Measurements from ENCODE around the gene SPACA7.

The SPACA7 gene

DNA sequence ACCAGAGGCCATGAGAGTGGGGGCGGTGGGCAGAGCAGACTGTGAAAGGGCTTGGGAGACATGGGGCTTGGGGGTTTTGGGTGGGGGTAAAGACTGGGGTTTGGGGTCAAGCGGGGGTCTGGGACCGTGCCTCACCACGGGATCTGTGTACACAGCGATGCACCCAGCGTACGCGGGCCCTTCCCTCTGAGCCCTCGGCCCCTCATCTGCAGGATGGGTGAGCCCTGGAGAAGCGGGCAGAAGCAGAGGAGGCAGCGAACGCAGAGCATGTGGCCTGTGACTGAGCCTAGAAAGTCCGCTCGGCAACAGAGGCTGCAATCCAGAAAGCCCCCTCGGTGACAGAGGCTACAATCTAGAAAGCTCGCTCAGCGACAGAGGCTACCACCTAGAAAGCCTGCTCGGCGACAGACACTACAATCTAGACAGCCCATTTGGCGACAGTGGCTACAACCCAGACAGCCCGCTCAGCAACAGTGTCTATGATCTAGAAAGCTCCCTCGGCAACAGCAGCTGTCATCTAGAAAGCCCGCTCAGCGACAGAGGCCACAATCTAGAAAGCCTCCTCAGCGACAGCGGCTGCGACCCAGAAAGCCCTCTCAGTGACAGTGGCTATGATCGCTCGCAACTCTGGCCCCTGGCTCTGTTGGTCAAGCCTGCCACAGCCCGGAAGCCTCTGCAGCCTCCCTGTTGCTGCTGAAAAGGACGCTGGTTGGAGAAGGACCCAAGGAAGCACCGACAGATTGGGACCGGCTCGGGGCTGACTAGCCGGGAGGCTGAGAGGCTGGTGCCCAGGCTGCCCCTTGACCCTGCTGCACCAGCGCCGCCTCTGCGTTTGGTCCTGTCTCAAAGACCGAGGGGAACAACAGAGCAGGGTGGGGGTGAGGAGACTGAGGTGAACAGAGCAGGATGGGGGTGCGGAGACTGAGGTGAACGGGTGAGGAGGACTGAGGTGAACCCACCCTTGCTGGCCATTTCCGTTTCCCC lies 68.6 kb downstream of the SPACA7 start:
- DNase-seq (ENCODE audit: extremely low spot score, insufficient read length, low read depth) (no peak), FAIRE-seq (no peak)

DNA sequence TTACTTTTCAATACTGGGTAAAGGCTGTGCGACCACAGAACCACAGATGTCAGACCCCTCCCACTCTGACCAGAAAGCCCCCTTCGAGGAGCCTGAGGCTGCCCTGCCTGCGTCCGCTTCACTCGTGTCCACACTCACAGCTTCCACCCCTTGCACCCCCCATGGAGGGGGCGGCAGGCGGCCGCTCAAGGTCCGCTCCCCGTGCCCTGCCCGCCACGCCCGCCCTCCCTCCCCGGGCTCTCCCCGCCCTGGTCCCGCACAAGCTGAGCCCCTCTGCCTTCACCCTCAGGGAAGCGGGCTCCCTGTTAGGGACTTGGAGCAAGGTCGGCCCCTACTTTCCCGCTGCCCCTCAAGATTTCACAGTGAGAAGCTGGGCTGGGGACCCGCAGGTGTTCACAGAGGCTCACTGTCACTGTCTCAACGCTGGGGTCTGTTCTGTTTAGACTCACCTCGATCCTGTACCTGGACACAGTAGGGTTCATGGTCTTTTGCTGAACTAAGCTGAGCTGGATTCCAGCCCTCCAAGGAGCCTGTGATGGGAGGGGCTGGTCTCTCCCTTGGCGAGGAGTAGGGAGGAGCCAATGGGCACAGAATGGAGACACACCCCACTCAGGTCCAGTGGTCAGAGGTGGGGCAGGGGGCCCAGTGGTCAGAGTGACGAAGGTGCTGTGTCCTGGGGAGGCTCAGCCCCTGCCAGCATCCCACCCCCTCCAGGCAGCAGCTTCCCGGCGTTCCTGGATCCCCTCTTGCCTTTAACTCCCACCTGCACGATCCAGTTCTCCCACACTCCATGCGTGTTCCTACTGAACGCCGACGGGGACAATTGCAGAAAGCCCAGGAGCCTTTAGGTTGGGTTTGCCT lies 69.5 kb downstream of the SPACA7 start:
- no peak for DNase-seq (ENCODE audit: extremely low spot score, insufficient read length, low read depth)
- FAIRE-seq, result no peak

DNA sequence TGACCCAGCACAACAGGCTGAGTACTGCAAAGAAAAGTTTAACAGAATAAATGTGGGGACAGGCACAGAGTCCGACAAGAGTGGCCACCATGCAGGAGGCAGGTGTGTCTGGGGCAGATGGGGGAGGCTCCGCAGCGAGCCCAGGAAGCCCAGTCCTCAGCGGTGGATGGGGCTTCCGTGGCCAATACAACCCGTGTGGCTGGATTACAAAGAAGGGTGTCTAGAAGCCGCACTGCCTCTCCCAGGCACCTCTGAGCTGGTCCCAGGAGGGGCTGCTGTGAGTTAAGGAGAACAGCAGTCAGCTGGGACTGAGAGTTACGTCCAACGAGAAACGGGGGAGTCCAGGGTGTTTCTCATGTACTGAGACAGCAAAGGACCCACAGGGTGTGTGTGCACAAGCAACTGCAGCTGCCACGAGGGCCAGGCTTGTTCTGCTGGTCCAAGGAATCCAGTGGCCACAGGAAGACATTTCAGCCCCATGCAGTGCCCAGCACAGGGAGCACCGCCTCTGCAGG lies 70.2 kb downstream of the SPACA7 start:
- DNase-seq (ENCODE audit: extremely low spot score, insufficient read length, low read depth), result no peak
- no peak for FAIRE-seq

DNA sequence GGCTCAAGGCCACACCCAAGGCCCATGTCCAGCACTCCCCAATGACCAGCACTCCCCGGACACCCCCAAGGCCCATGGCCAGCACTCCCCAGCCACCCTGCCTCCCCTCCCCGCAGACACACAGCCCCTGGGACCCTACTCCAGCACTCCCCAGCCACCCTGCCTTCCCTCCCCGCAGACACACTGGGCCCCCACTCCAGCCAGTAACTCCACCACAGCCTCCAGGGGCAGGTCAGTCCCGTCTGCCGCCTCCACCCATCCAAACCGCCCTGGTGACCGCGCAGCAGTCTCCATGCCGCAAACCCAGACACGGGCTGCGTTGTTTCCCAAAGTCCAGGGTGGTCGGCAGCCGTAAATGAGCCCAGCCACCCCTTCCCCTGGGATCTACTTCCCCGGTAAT lies 70.7 kb downstream of the SPACA7 start:
- DNase-seq (ENCODE audit: extremely low spot score, insufficient read length, low read depth) (no peak), FAIRE-seq (no peak)

DNA sequence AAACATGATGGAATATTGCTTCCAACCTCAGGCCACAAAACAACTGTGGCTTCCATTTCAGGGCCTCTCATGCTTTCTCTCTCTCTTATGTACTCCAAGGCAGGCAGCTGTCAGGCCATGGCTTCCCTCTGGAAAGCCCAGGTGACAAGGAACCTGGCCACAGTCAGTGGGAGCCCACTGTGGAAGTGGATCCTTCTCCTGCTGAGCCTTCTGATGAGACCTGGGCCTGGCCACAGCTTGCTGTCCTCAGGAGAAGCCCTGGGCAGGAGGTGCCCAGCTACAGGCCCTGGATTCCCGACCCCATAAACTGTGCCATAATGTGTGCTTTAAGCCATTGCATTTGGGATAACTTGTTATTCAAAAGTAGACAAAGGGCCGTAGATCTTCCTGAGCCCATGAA lies 71.2 kb downstream of the SPACA7 start:
- no peak for FAIRE-seq

DNA sequence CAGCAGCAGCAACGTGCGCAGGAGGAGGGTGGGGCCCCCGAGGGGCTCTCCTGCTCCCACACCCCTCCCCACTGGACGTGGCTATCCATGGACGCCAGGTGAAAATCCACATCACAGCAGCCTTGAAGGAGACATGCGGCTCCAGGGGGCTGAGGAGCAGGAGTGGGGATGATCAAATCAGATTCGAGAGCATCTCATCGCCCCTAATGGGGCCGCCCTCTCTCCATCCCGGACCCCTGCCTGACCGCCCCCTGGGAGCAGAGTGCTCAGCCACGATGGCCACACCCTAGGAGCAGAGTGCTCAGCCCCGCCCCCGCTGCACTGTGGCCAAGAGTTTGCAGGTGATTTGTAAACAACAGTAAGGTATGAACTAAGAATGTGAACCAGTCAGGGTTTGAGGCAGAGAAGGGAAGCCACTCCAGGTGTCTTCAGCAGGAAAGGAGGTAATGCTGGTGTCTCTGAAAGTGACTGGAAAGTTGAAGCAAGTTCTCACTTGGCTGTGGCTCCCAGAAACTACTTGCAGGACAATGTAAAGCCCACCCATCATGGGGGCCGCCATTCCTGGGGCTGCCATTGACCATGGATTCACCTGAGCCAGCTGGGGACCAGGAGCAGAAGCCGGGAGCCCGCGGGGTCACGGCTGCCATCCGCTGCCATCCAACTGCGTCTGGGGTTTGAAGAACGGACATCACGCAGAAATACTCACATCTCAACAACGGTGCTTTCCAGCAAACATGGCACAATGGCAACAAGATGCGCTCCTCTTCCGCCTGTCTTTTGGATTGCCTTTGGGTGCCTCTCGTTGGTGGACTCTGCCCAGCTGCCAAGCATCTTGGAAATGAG lies 71.8 kb downstream of the SPACA7 start:
- FAIRE-seq, result no peak
- DNase-seq (ENCODE audit: extremely low spot score, insufficient read length, low read depth), result no peak

More for the DNA sequence above, 71.2 kb downstream of the SPACA7 start:
- no peak for DNase-seq (ENCODE audit: extremely low spot score, insufficient read length, low read depth)

DNA sequence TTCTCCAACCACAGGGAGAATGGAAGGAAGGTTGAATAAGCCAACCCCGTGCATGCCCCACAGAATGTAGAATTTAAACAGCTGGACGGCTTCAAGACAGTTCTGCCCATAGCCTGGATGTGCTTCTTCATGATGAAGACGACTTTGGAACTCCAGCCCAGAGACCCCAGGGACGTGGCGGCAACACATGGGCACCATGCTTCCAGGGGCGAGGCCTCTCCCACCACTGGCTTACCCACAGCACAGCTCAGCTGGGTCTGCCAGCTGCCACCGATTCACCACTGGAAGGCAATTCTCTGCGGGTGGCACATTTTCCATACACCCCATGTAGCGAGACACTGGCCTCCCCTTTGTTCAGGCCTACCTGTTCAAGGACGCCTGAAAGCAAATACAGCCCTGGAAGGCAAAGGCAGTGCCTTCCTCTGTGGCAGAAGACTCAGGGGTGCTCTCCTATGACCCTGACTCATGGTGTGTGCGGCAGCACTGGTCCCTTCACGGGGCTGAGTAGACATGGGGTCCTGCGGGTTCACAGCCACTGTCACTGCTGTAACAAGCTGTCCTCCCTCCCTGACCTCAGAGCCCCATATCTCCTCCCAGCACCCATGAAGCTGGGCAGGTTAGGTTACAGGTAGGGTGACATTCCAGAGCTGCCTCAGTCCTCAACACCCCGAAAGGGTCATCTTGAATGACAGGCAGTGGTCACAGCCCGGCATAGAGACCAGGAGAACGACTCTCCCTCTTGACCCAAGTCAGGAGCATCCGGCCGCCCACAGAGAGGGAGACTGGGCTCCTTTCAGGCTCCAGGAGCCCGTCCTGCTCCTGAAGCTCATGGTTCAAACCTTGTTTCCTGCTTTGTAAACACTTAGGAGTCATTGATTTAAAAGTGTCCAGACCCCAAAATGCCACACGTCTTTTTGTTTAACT lies 72.7 kb downstream of the SPACA7 start:
- DNase-seq (ENCODE audit: extremely low spot score, insufficient read length, low read depth), result no peak
- no peak for FAIRE-seq

DNA sequence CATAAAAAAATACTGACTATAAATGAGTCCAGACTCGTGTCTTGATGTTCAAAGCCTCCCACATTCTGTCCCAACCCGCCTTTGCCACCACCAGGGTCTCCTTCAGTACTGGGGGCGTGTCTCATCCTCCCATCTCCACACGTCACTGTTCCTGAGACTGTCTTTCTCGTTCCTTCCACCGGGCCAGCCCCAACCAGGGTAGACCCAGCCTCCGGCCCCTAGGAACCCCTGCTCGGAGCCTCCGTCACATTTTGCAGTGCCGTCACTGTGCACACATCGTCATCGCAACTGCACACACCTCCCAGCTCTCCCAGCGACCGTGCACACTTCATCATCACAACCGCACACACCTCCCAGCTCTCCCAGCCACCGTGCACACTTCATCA lies 73.4 kb downstream of the SPACA7 start:
- DNase-seq (ENCODE audit: extremely low spot score, insufficient read length, low read depth) (no peak), FAIRE-seq (no peak)

DNA sequence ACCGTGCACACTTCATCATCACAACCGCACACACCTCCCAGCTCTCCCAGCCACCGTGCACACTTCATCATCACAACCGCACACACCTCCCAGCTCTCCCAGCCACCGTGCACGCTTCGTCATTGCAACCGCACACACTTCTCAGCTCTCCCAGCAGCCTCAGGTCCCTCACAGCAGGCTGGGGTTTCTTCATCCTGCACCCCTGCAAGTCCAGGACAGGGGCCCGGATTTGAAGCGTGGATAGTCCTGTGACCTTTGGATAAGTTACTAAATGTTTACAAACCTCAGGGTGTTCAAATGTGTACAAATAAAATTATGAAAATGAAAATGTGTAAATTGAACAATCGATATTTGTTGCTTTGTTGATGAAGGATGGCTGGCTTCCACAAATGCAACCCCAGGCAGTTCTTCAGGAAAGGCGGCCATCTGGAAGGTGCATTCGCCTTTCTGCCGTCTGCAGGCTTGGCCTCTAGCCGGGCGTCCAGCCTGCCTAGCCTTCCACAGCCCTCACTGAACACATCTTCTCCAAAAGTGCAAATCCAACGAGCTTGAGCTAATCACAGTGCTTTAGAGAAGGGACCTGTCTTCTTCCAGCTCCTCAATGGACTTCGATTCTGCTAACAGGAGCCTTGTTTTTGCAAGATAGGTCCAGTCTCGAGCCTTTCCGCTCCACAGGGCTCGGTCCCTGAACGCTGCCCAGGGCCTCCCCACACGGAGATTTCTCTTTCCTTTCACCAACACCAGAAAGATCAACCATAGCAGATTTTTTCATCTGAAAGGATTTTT lies 74.2 kb downstream of the SPACA7 start:
- DNase-seq (ENCODE audit: extremely low spot score, insufficient read length, low read depth) (no peak), FAIRE-seq (no peak)

DNA sequence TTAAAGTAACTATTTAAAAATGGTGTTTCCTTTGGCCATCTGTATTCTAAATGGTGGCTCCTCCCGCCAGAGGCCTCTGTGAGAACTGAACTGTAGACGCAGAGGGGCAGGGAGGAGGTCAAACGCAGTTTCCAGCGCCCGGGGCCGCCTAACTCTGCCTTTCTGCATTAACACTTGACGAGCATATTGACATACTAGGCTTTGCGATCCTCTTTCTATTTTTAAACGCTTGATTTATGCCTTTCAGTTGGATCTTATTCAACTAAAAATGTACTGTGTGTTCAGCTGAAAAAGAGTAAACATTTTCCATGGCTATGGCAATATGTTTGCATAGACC lies 74.7 kb downstream of the SPACA7 start:
- DNase-seq (ENCODE audit: extremely low spot score, insufficient read length, low read depth) (no peak), FAIRE-seq (no peak)

DNA sequence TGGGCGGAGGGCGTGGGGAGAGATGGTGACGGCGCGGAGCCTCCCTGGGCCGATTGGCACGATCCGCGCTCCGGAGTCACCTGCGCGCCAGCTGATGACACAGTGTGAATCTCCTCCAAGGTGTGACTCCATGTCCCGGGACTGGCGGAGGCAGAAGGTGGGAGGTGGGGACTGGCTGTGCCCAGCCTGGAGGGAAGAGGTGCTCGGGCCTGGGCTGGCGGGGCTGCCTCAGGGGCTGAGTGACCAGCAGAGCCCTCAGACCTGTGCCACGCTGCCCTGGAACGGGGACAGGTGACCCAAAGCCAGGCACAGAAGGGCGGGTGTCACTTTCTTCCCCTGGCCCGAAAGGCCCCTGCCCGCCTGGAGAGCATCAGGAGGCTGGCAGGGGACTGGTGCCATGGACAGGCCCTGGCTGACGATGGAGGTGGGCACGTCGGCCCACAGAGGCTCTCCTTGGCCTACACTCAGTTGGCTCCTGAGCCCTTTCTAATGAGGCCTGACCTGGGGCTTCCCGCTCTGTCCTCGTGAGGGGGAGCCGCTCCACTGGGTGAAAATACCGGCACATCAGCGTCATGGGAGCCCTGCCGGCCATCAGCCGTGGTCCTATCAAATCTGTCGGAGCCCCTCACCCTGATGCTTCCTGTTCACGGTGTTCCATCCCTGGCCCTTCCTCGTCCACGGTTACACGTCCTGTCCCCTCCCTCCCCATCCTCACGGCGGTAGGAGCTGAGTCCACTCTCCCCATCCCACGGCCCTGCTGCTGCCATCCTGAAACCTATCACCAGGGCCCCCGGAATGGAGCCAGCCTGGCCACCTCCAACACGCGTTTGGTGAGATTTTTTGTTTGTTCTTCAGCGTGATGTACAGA lies 75.6 kb downstream of the SPACA7 start:
- DNase-seq (ENCODE audit: extremely low spot score, insufficient read length, low read depth), result no peak
- FAIRE-seq, result no peak

DNA sequence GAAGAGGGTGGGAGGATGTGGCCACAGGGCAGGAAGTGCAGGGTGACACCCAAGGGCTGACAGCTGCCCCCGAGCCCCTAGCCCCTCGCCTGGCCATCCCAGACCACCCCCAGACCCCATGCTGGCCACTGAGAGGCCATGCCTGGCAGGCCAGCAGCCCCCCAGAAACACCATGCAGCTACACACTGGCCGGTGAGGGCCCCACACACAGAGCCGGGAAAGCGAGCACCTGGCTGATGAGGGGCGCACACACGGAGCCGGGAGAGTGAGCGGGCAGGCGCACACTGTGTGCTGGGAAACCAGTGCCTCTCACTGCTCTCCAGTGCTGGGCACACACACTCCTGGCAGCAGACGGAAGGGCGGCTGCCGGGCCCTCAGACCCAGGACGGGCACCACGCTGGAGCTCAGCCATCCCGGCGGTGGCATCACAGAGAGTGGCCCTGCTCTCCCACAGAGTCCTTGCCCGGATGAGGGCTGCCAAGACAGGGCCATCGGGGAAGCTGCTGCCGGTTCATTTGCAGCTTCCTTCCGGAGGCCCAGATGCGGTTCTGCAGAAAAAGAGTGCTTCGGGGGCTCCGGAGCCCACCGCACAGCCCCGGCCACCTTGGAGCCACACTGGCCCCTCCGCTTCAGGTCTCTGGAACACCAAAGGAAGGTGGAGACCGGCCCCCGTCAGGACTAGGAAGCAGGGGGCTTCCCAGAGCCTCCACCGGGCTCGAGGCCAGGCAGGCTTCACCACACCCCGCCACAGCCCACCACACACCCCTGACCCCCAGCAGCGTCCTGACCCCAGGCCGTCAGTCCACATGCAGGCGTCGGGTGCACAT lies 76.4 kb downstream of the SPACA7 start:
- FAIRE-seq (no peak), DNase-seq (ENCODE audit: extremely low spot score, insufficient read length, low read depth) (no peak)

DNA sequence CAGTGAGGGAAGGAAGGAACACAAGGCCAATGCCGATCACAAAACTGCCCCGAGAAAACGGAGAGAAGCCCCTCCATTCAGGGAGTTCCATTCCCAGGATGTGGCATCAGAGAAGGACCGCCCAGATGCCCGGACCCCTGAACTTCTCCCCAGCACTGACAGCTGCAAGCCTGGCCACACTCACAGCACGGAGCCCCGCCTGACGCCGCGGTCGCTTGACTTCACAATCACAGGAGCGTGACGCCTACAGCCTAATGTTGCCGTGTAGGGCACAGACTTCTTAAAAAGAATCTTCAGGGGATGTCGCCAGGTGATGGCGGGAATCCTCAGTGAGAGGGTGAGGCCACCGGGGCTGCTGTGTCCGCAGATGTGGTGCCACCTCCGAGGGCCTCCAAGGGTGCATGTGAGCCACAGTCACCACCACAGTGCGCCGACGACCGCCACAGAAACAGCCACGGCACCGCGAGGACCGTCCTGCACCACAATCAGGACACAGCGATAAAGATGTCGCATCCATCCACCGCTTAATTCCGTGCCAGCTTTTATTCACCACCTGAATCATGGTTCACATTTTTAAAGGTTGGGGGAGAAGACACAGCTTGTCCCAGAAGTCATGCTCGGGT lies 77.2 kb downstream of the SPACA7 start:
- DNase-seq (ENCODE audit: extremely low spot score, insufficient read length, low read depth), result no peak
- FAIRE-seq, result no peak

DNA sequence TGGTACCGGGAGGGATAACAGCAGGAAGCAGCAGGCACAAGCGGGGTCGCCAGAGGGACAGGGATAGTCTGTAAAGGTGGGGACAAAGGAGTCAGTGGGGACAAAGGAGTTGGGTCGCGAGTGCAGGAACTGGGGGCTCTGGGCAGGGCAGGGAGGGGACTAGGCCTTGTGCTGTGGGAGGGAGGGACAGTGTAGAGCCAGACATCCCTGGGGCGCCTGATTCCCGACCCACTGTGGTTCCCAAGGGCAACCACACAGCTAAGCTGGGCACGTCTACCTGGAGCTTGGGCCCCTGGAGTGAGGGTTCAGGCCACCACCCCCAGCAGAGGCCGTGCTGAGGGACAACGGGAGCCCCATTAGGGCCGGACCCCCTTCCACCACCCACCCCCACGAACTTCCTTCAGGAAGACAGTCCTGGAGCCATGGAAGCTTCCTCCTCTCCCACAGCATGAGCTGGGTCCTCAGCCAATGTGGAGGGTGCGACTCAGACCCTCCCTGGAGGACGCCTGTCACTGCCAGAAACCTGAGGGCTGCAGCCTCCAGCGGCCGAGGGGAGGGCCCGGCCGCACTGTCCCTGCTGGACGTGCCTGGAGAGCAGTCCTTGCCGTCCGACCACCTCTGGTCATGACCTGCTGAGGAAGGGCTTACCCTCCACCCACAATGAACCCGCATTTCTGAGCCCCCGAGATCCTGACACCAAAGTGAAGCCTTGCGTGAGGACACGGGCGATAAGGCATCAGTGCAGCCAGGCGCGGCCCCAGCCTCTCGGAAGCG lies 77.9 kb downstream of the SPACA7 start:
- no peak for FAIRE-seq
- DNase-seq (ENCODE audit: extremely low spot score, insufficient read length, low read depth), result no peak

DNA sequence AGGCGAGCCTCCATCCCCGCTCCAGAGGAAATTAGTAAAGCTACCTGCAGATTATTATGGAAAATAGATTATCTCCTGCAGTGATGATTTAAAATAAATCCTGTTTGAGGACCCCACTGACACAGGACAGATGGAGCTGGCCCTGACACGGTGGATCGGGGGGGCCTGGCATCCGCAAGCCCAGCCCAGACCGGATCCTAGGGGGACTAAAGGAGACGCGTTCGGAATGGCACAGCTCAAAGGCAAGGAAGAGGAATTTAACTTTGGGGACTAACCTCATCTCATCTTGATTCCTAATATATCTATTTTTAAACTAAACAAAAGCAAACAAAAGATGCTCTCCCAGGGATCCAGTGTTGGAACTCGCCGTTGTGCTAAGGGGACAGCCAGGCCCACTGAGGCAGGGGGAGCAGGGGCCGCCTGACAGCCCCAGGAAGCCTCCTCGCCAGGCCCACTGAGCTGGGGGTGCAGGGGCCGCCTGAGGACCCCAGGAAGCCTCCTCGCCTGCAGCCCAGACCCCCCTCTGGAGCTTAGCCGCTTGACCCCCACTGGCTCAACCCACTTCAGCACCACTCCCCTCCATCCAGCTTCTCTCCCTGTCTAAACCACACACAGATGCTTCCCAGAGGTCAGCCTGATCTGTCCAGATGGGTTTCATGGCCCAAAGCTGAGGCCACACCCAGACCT lies 78.6 kb downstream of the SPACA7 start:
- DNase-seq (ENCODE audit: extremely low spot score, insufficient read length, low read depth), result no peak
- no peak for FAIRE-seq
